GM12875 (cell line): Measurements from ENCODE around the gene PDZD8.

Source experiments
- H3K4me3 ChIP-seq: one replicate; pipeline ENCODE4 v1.5.1; 2011; ENCODE audit warnings: low read depth, low read length, control low read depth
- CTCF ChIP-seq: IDR thresholded peaks from 2 replicates; pipeline ENCODE4 v1.5.1; 2011; ENCODE audit warnings: low read depth, mild to moderate bottlenecking, control low read depth, inconsistent platforms, low read length, moderate library complexity, borderline replicate concordance; ENCODE audit not compliant: insufficient read depth

The PDZD8 gene

GRCh38 chr10:117248750-117249465, 126.3 kb downstream of the PDZD8 start:
- no peak overlapping the region for H3K4me3 ChIP-seq
- no peak for TF ChIP-seq CTCF

- H3K4me3 ChIP-seq, result no peak overlapping the region
- TF ChIP-seq CTCF, result no peak
Measured at GRCh38 chr10:117246997-117247671, 128.1 kb downstream of the PDZD8 start.

GRCh38 chr10:117242463-117242832, 132.8 kb downstream of the PDZD8 start:
- H3K4me3 ChIP-seq, result no peak overlapping the region
- no peak for TF ChIP-seq CTCF

- no peak overlapping the region for H3K4me3 ChIP-seq
Measured at GRCh38 chr10:117241541-117242462, 133.4 kb downstream of the PDZD8 start.

GRCh38 chr10:117240621-117241529, 134.4 kb downstream of the PDZD8 start, which contains the start of gene SLC18A2:
SLC18A2 (plus strand) TSS chr10:117241114; CDS start chr10:117241694, 580 bp downstream.
- no peak within 1 kb of the TSS for H3K4me3 ChIP-seq
- TF ChIP-seq CTCF, result no peak

More at GRCh38 chr10:117241541-117242462, 133.4 kb downstream of the PDZD8 start:
- TF ChIP-seq CTCF, result no peak

GRCh38 chr10:117239721-117240620, 135.3 kb downstream of the PDZD8 start:
- no peak for TF ChIP-seq CTCF
- no peak overlapping the region for H3K4me3 ChIP-seq
